Activated T-helper 1 cell treated with Interleukin-2 at 50 U/mL for 16 hours (primary cell): ENCODE results near the gene PTGR1.
"Not testable (repeated sequence)": the region's sequence is repeated elsewhere in the genome, so short reads cannot be mapped to it uniquely, and the experiment has no call there.

Source experiments
- DNase-seq: peaks from one replicate; pipeline ENCODE4 v3.0.0-alpha.2; 2020; ENCODE audit warnings: low read depth

The PTGR1 gene

DNA sequence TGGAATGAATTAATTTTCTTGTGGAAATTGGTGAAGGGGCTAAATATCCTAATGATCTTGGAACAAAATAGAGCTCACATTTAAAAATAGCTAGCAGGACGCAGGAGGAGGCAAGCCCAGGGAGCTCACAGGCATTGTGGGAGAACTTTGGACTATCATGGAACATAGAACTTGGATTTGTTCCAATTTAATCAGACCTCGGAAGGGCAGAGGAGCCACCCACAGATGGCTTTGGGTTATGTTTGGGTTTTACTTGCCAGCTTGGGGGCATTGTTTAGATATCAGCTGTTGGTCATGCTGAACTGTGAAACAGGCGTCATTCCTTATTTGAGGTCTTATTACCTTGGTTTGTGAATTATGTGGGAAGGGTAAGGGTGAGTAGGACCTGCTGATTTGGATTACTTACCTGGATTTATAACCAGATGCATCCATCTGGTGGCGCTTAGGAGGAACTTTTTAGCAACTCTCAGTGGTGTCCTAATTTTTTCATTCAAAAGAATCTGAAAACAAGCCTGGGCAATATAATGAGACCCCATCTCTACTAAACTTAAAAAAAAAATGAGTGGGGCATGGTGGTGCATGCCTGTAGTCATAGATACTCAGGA lies 14.1 kb upstream of the PTGR1 start:
- no peak for DNase-seq

- DNase-seq: no peak
Observed at GRCh38 chr9:111610845-111611244, 11.4 kb upstream of the PTGR1 start.

DNA sequence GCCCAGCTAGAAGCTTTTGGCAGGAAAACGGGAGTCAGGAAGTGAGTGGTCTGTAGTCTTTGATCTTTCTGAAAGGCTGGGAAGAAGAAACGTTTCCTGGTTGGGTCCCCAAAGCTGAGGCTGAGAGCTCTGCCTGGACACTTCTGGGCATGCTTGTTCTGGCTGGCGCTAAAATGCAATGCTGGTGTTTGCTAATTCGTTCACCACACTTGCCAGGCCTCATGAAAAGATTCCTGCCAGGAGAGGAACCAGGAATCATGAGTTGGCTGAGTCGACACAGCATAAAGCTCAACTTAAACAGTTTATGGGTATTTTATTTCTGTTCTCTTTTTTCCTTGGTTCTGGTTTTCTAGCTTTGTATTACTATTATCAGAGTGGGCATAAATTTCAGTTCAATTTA lies 10.7 kb upstream of the PTGR1 start:
- DNase-seq: no peak

DNA sequence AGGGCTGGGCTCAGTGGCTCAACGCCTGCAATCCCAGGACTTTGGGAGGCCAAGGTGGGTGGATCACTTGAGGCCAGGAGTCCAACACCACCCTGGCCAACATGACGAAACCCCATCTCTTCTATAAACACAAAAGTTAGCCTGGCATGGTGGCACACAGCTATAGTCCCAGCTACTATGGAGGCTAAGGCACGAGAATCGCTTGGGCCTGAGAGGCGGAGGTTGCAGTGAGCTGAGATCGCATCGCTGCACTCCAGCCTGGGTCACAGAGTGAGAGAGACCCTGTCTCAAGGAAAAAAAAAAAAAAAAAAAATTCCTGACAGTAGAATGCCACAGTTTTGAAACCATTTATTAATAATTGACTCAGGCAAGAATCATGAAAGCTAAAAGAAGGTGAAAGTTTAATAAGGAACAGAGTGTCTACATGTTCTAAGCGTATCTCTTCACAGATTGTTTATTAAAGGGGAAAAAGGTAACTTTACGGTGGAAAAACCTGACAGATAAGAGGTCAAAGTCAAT lies 5.7 kb upstream of the PTGR1 start:
- no peak for DNase-seq

DNA sequence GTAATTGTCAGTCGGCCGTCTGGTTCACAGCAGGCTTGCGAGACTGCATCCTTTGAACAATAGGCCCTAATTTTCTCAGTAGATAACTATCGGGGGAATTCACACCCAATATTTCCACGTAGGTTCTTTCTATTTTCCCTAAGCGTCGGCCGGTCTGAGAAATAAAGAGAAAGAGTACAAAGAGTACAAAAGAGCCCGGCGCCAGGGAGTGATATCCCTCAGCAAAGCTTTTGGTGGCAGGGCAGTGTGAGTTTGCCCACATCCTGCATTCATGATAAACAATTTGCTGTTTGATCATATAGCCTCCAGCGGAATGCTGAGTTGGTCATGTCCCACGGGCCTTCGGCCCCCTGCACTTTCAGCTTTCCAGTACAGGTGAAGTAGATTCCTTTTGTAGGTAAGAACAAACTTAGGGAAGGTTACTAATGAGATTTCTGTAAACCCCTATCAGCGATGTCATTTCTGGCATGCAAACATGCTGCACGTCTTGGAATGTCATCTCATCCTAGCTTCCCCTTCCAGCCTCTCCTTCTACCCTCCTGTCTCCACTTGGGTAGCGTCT lies 4.7 kb upstream of the PTGR1 start:
- no peak for DNase-seq

DNA sequence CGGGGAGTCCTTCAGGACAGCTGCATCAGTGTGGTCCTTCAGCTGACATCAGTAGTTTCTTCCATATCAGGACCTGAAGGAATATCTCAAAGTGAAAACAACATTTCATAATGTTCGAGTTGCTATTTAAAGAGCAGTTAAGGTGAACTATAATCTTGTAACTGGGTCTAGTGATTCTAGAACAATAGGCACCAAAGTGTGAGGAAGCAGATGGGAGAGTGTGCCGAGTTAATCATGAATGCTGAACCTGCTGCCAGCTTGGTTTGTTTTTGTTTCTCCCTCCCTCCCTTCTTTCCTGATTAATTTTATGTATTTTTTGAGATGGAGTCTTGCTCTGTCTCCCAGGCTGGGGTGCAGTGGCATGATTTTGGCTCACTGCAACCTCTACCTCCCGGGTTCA lies 3.6 kb upstream of the PTGR1 start:
- DNase-seq: no peak

- no peak for DNase-seq
Observed at GRCh38 chr9:111601237-111602018, 2.0 kb upstream of the PTGR1 start.

GRCh38 chr9:111599955-111600343 lies 502 bp upstream of the PTGR1 start:
- DNase-seq: no peak

DNA sequence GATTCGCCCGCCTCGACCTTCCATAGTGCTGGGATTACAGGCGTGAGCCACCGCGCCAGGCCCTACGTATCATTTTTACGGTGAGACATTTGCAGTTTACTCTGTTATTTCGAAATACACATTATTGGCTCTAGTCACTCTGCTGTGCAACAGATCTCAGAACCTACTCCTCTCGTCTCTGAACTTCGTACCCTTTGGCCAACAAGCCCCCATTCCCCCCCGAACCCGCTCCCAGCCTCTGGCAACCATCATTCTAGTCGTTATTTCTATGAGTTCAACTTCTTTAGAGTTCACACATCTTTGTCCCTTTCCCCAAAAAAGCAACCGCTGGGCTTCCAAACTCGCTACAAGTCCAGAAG lies 735 bp downstream of the PTGR1 start:
- DNase-seq: no peak

DNA sequence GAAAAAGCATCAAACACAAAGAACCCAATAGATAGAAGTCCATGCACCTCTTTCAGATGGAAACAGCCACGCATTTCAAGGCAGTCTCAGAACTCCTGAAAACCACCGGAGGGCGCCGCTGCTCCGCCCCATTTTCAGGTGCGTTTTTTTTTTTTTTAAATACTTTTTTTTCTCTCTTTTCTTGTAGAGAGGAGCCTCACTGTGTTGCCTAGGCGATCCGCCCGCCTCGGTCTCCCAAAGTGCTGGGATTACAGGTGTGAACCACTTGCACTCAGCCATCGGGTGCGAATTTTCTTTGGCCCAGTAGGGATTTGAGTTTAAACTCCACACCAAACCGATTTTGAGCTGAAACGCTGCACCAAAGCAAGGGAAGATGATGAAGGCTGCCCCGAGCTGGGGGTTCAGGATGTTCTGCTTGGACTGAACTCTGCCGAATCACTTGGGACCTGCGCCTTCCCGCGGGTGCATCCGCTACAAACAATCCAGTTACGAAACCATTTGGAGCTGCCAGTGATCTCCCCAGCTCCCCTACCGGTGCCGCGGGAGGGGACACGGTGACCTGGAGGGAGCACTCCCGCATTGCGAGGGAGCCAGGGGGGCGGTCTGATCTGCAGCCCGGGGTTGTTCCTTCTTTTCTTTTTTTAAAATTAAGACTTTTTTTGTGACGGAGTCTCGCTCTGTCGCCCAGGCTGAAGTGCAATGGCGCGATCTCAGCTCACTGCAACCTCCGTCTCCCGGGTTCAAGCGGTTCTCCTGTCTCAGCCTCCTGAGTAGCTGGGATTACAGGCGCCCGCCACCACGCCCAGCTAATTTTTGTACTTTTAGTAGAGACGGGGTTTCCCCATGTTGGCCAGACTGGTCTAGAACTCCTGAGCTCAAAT lies 1.4 kb downstream of the PTGR1 start:
- peak; percentile 32 for DNase-seq

GRCh38 chr9:111588846-111589245 lies 10.6 kb downstream of the PTGR1 start:
- no peak for DNase-seq

DNA sequence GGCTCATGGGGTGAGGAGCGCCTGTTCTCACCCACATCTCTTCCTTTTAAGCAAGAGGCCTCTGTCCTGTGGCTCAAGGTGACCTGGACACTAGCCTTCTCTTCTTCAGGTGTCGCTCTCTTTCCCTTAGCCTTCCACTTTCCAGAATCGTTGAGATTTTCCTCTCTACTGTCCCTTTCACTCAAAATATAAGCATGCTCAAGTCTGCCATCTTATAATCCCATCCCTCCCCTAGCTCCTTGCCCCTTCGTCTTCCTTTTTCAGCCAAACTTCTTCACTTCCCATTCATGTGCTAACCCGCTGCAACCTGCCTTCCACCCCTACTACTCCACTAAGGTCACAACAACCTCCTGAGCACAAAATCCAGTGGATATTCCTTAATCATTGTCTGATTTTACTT lies 13.1 kb downstream of the PTGR1 start:
- DNase-seq: no peak

DNA sequence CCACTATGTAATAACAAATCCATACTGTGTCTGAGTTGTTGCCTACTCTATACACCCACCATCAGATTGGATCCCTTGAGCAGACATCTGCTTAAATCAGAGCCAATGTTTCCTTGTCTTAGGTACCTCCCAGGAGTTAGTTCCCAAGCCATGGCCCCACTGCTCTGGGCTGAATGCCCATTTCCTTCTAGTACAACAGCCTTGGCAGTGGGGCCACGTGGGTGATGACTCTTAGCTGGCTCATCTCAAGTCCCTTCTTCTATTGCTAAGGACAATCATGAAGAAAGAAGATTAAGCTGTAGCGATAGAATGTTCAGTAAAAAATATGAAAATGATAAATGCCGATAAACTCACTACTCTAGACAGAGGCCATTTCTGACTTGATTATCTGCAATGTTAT lies 16.6 kb downstream of the PTGR1 start:
- DNase-seq: no peak

DNA sequence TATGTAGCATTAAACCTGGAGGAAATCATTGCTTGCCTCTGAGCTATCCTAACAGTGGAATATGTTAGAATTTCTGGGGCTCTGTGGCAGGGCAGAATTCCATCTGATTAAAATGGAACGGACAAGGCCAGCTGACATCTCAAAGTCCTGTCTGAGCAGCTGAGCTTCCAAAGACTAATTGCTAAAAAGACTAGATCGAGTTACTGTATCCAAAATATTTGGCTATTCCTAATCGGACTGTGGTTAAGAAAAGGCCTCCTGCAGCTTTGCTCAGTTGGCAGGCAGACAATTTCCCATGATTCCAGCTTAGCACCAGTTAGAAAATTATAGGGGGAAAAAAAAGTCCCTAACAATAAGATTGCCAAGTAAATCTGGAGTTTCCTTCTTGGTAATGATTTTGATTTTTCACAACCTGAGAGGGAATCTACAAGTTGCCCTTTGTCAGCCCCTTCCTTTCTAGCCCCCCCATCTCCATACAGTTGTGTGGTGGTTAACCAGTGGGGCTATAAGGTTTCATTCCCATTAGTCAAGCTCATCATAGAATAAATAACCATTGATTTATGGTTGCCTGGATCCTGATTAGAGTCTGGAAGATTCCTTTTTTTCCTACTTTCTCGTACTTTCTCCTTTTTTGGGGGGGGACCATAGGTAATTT lies 26.4 kb downstream of the PTGR1 start:
- DNase-seq: no peak

- DNase-seq: not testable (repeated sequence)
Observed at GRCh38 chr9:111568127-111568526, 31.3 kb downstream of the PTGR1 start.

- DNase-seq: no peak
Observed at GRCh38 chr9:111566234-111566633, 33.2 kb downstream of the PTGR1 start.

GRCh38 chr9:111561165-111561719 lies 38.2 kb downstream of the PTGR1 start:
- DNase-seq: no peak

DNA sequence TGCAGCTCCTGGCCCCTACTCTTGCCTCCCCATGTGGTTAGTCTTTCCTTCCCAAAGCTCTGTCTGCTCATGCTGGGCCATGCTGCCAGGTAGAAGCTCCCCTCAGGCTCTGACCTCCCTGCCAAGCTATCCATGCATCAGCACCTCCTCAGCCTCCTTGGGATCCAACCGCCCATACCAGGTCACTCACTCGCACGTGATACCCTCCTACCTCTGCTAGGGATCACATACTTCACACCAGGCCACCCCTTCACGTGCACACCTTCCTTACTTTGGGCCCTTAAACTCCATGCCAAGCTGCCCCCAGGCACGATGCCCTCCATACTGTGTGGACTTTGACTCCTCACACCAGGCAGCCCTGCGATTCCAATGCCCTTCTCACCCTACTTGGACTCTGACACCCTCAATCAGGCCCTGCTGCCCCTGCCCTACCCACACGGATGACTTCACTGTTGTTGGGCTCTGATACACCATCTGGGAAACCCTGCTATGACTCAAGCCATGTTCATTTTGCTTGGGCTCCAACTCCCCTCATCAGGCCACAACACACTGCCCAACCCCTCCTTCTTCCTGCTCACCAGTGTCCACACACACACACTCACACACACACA lies 40.3 kb downstream of the PTGR1 start:
- no peak for DNase-seq

GRCh38 chr9:111555425-111555824 lies 44.0 kb downstream of the PTGR1 start:
- not testable (repeated sequence) for DNase-seq

DNA sequence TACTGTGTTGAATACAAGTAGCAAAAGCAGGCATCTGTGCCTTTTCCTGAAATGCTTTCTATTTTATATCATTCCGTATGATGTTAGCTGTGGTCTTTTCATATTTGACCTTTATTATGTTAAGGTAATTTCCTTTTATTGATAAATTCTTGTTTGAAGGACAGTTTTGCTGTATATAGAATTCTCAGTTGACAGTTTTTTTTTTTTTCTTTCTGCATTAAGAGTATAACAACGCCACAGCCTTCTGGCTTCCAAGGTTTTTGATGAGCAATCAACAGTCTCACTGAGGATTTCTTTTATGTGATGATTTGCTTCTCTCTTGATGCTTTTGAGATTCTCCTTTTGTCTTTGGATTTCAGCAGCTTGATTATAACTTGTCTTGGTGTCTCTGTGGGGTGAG lies 50.8 kb downstream of the PTGR1 start:
- no peak for DNase-seq
